ENCODE results near the gene FITM1. TPM values are rescaled to one million over a fixed set of nuclear protein-coding genes. Genes with fewer than 3 reads are reported as not detected.

The FITM1 gene
- polyA plus RNA-seq, 1 donor (not counting 4 experiments of a cell fraction or from before 2014, with no cell fraction given): not detected

- dilution Hi-C loops (cut with MboI; ENCODE audit: extremely low pct_ligation_motif_present, low sequenced_read_pairs): no loop called here
- peaks cover 0 to under 1% of the 10 kb centered on the region in 2 experiments for H3K36me3 ChIP-seq (ENCODE audit: control insufficient read depth in 2 of 2, extremely low read depth in 1 of 2, insufficient read depth in 2 of 2, low read length in 2 of 2)
- no peak overlapping the region for H3K9ac ChIP-seq (ENCODE audit: control insufficient read depth, extremely low read depth, insufficient read depth, low read length)
- peaks cover 21% of the 10 kb centered on the region for H3K4me1 ChIP-seq (ENCODE audit: control insufficient read depth, extremely low read depth, insufficient read depth, low read length)
- H3K9me3 ChIP-seq (ENCODE audit: control insufficient read depth, low read depth, low read length): no peaks in the 10 kb centered on the region
- no peaks in the 10 kb centered on the region for H3K9me1 ChIP-seq (ENCODE audit: control insufficient read depth, extremely low read depth, insufficient read depth, low read length)
- DNase-seq (ENCODE audit: low read depth, low spot score): no peak
- no peak for FAIRE-seq
- H2AFZ ChIP-seq (ENCODE audit: control insufficient read depth, low read length): peak overlapping the region; percentile 80
- H3K27me3 ChIP-seq (ENCODE audit: control insufficient read depth, extremely low read depth, insufficient read depth, low read length): no peaks in the 10 kb centered on the region
- TF ChIP-seq EZH2 (IDR thresholded peaks at IDR 0.05; ENCODE audit: low read length) (no peak), CTCF (optimal IDR thresholded peaks at IDR 0.05 in 1 of 3, IDR thresholded peaks at IDR 0.05 in 1 of 3, conservative IDR thresholded peaks at IDR 0.05 in 1 of 3; ENCODE audit: extremely low read depth in 1 of 3, insufficient read depth in 2 of 3, low read length in 3 of 3) (no peak)
- no peak overlapping the region for H3K4me3 ChIP-seq (ENCODE audit: control insufficient read depth in 2 of 3, extremely low read depth in 1 of 3, insufficient read depth in 2 of 3, low read depth in 1 of 3, low read length in 3 of 3)
- no peaks in the 10 kb centered on the region for H4K20me1 ChIP-seq (ENCODE audit: control insufficient read depth, extremely low read depth, insufficient read depth, low read length)
- H3K79me2 ChIP-seq (ENCODE audit: control insufficient read depth, insufficient read depth, low read length): peaks cover 6% of the 10 kb centered on the region
- H3K27ac ChIP-seq (ENCODE audit: control insufficient read depth, insufficient read depth, low read length): no peak overlapping the region
- peak overlapping the region; percentile 29 for H3K4me2 ChIP-seq (ENCODE audit: control insufficient read depth, extremely low read depth, insufficient read depth, low read depth, low read length)
These were observed 1.7 kb downstream of the FITM1 start for GRCh38 chr14:24132061-24132685.

GRCh38 chr14:24132976-24133375, 2.5 kb downstream of the FITM1 start:
- no peak overlapping the region for H3K4me2 ChIP-seq (ENCODE audit: control insufficient read depth, extremely low read depth, insufficient read depth, low read depth, low read length)
- no peak overlapping the region for H3K9ac ChIP-seq (ENCODE audit: control insufficient read depth, extremely low read depth, insufficient read depth, low read length)
- peaks cover 22% of the 10 kb centered on the region for H3K4me1 ChIP-seq (ENCODE audit: control insufficient read depth, extremely low read depth, insufficient read depth, low read length)
- H3K27ac ChIP-seq (ENCODE audit: control insufficient read depth, insufficient read depth, low read length): no peak overlapping the region
- H3K27me3 ChIP-seq (ENCODE audit: control insufficient read depth, extremely low read depth, insufficient read depth, low read length): no peaks in the 10 kb centered on the region
- DNase-seq (ENCODE audit: low read depth, low spot score) (no peak), FAIRE-seq (no peak)
- dilution Hi-C loops (cut with MboI; ENCODE audit: extremely low pct_ligation_motif_present, low sequenced_read_pairs): no loop called here
- H4K20me1 ChIP-seq (ENCODE audit: control insufficient read depth, extremely low read depth, insufficient read depth, low read length): no peaks in the 10 kb centered on the region
- peak overlapping the region; percentile 42 for H2AFZ ChIP-seq (ENCODE audit: control insufficient read depth, low read length)
- H3K79me2 ChIP-seq (ENCODE audit: control insufficient read depth, insufficient read depth, low read length): peaks cover 6% of the 10 kb centered on the region
- H3K36me3 ChIP-seq (ENCODE audit: control insufficient read depth in 2 of 2, extremely low read depth in 1 of 2, insufficient read depth in 2 of 2, low read length in 2 of 2): peaks cover 2 to 7% of the 10 kb centered on the region in 2 experiments
- H3K4me3 ChIP-seq (ENCODE audit: control insufficient read depth in 2 of 3, extremely low read depth in 1 of 3, insufficient read depth in 2 of 3, low read depth in 1 of 3, low read length in 3 of 3): no peak overlapping the region
- TF ChIP-seq CTCF (optimal IDR thresholded peaks at IDR 0.05 in 1 of 3, IDR thresholded peaks at IDR 0.05 in 1 of 3, conservative IDR thresholded peaks at IDR 0.05 in 1 of 3; ENCODE audit: extremely low read depth in 1 of 3, insufficient read depth in 2 of 3, low read length in 3 of 3) (no peak), EZH2 (IDR thresholded peaks at IDR 0.05; ENCODE audit: low read length) (no peak)
- no peaks in the 10 kb centered on the region for H3K9me1 ChIP-seq (ENCODE audit: control insufficient read depth, extremely low read depth, insufficient read depth, low read length)
- H3K9me3 ChIP-seq (ENCODE audit: control insufficient read depth, low read depth, low read length): no peaks in the 10 kb centered on the region
